ENCODE measurements around the gene ASPDH.

DNA sequence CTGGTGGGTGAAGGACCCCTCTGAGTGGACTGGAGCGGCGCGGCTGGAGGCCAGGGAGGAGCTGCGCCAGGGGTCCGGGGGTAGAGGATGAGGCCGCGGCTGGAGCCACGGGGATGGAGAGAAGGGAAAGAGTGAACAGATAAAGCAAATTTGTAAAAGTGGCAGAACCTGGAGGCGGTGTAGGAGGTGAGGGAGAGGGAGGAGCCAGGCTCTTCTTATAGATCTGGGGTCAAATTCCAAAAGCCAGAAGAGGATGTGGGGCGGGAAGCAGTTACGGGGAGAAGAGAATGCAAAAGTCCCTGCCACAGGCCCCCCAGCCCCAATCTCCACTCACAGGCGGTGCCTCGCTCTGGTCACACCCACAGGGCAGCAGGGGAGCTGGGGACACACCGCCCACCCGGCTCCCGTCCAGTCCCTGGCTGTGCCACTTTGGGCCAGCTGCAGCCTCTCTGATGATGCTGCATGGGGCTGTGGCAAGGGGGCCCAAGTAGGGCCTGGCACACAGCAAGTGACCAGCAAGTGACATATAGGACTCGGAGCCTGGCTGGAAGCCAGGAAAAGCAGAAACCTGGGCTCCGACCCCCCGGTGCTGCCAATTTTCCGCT lies 43.4 kb upstream of the ASPDH start:
- TF ChIP-seq RAD21 (IDR thresholded peaks at IDR 0.05; ENCODE audit: low read length) (no peak), SMC3 (IDR thresholded peaks at IDR 0.05; ENCODE audit: low read depth, low read length) (no peak)
